Renal cortical epithelial cell (primary cell): ENCODE data around the gene PLEKHM1. TPM values are rescaled to one million over a fixed set of nuclear protein-coding genes. Genes with fewer than 3 reads are reported as not detected.

Experiments used
- DNase-seq: peaks from one replicate; pipeline ENCODE4 v3.0.0-alpha.2; 2011; ENCODE audit warnings: low read depth
- total RNA-seq: library from RNA; depleted of rRNA; stranded (reverse); fragments of >200 nt; gene quantifications from 2 replicates; pipeline ENCODE4 v1.2.3, GENCODE V29; 2014

The PLEKHM1 gene
- total RNA-seq, 1 donor from 2014 or later = 29.3 TPM

GRCh38 chr17:45398800-45399199 is 91.7 kb downstream of the PLEKHM1 start:
- no peak for DNase-seq

DNA sequence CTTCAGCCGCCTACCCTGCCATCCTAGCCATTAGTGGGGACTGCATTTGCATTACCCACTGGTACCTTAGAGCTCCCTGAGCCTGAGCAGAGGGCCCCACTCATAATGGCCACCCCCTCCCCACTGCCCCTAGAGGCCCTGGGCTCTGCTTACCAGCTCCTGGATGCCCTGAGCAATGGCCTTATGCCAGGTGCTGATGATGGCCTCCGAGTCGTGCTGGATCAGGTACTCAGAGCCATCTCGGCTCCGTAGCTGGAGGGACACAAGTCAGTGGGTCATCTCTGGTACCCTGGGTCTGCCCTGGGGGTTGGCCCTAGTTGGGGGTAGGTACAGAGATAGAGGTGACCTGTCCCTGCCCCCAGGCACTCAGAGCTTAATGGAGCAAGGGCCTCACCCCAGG is 92.7 kb downstream of the PLEKHM1 start:
- no peak for DNase-seq

DNA sequence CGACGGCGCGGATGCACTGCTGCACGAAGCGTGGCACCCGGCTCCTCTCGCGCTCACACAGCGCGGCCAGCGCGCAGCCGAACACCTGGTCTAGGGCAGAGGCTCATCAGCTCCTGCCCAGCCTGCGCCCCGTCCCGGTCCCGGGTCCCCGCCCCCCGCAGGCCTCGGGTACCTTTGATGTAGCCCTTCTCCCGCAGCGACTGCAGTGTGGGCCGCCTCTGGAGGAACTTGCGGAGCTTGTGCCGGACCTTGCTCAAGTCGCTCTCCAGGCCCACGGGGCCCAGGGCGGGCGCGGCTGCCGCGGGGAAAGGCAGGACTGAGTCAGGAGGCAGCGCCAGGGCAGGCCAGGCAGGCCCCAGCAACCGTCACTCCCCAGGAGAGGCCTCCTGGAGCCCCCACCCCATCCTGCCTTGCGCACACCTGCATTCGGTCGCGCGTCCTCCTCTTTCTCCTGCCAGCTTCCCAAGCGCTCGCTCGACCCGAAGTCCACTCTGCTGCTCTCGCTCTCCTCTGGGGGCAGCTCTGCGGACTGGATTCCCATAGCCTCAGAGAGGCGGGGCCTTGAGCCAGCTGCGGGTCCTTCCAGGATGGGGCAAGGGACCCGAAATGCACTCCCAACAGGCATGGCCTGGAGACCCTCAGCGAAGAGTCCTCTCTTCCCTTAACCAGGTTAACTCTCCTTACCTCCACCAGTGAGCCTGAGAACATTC is 93.9 kb downstream of the PLEKHM1 start:
- DNase-seq = no peak

DNA sequence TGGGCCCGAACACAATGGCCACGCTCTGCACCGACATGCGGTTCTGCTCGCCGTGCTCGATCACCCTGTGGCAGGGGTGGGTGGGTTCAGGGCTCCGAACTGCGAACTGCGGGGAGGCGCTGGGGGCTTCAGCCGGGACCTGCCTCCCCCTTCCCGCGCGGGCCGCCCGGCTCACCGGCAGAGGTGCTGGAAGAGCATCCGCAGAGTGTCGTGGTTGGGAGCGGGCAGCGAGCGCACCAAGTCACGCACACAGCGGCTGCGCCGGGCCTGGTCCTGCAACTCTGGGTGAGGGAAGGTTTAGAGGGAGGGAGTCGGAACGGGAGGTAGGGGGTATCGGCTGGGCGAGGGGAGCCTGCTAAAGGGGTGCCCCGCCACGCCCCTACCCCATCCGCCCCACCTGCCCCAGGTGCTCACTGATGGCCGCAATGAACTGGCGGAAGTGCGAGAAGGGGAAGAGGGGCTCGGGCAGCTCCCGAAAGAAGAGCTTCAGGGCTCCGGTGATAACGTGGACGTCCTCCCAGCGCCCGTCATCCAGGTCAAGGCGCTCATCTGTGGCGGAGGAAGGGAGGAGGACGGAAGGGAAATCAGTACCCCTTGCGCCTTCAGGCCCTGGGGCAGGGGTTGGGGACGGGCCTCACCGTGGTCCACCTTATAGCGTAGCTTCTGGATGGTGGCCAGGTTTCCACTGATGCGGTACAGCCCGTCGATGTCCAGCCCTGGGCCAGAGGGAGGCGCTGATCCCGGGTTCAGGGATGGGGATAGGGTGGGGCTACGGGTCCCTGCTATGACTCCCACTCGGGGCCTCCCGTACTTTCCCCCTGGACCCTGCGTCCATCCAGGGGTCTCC is 94.7 kb downstream of the PLEKHM1 start:
- DNase-seq = no peak

DNA sequence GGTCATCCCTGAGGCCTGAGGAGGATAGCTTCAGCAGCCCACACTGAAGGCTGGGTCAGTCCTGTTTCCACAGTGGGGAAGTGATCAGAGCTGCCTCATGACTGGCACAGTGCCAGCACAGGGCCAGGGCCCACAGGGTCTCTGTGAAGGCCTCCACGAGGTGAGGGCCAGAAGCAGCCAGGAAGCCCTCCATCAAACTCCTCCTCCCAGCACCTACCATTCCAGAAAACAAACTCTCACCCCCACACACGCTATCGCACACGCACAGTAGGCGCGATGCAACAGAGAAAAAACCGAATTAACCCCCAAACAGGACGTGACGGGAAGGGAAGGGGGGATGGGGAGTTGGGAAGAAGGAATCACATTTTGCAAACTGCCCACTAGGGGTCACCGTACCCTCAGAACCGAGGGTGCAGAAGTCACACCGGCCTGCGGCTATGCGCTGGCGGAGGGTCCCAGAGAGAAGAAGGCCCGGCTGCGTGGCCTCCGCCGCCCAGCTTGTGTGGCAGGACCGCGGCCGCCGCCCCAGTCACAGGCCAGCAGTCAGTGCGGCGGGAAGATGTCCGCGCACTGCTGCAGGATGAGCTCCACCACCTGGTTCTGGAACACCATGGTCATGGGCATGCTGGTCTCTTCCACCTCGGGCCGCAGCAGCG is 95.5 kb downstream of the PLEKHM1 start:
- peak; percentile 63 for DNase-seq

DNA sequence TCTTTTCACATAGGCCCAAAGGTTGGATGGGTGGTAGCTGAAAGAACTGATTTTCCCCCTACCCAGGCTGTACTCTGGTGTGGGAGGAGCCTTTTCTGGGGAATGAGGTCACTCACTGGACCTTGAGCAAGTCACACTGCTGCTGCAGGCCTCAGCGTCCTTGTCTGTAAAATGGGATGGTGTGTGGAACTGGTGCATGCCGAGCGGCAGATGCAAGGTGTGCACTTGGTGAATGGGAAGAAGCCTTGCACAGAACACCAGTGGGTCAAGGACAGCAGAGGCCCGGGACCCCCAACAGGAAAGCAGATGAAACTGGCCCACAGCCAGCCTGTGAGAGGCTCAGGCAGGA is 96.0 kb downstream of the PLEKHM1 start:
- no peak for DNase-seq

- no peak for DNase-seq
Observed at GRCh38 chr17:45394091-45394490, 96.4 kb downstream of the PLEKHM1 start.

- no peak for DNase-seq
Observed at GRCh38 chr17:45393411-45393810, 97.1 kb downstream of the PLEKHM1 start.

DNA sequence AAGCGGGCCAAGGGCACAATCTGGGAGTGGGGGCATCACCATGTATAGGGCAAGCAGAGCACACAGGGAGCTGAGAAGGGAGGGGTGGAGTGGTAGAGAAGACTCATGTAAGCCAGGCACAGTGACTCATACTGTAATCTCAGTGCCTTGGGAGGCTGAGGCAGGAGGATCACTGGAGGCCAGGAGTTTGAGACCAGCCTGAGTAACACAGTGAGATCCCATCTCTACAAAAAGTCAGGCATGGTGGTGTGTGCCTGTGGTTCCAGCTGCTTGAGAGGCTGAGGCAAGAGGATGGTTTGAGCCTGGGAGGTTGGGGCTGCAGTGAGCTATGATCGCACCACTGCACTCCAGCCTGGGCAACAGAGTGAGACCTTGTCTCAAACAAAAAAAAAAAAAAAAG is 98.6 kb downstream of the PLEKHM1 start:
- DNase-seq = no peak

DNA sequence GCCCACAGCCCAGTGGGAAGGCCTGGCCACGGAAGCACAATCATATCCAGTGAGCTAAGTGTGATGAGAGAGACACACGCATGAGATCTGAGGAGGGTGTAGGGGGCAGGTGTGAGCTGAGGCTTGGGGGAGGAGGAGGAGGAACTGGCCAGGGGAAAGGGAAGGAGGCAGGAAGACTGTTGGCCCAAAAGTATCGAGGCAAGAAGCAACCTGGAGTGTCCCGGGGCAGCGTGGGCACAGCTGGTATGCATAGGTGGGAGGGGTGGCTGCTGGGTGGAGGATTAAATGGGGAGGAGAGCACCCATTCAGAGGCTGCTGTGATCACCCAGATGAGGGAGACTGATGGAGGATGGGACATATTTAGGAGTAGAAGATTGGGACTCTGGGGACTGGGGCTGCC is 99.2 kb downstream of the PLEKHM1 start:
- DNase-seq = no peak

DNA sequence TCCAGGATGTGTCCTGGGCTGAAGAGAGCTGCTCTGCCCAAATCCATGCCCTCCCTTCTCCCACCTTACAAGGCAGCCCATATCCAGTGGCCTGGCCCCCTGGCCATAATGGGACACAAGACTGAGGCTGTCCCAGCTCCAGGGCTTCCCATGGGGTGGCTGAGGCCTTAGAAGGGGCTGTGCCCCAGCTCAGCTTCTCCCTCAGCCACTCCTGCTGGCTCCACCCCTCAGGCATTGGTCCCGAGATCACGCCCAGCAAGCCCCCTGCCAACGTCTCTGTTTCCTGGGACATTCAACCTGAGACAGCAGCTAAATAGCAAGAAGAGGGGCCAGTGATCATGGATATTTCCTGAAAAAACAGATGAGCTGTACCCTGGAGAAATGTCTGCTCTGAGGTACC is 101.2 kb downstream of the PLEKHM1 start:
- DNase-seq = no peak

- DNase-seq = no peak
Observed at GRCh38 chr17:45388604-45389325, 101.8 kb downstream of the PLEKHM1 start.

DNA sequence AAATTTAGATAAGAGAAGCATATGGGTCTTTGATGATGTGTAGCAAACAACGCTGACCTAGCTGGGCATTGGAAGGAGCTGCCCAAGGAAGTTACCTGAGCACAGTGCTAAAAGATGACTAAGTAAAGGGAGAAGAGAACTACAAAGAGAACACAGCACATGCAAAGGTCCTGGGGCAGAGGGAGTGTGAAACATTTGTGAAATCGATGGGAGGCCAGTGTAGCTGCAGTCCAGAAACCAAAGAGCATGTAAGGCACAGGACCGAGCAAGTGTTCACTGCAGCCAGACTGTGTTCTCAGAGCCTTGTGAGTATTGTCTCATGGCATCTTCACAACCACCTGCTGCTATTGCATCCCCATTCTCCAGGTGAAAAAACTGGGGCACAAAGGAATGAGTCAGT is 102.8 kb downstream of the PLEKHM1 start:
- DNase-seq = no peak

DNA sequence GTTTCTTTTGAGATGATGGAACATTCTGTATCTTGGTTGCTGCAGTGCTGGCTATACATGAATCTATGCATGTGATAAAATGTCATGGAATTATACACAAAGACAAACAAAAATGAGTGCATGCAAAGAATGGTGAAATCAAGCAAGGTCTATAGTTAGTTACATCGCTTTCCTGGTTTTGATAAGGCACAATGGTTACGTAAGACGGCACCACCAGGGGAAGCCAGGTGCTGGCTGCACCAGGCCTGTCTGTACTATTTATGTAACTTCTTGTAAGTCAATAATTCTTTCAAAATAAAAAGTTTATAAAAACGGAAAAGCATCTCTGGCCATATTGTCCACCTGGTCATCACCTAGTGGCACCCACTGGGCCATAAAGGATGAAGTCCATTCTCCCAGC is 104.3 kb downstream of the PLEKHM1 start:
- DNase-seq = no peak

Other genes with a start within 250 kb of the PLEKHM1 start
- 0.10 TPM in 1 of 2 replicates, not detected in the other for gene SPATA32, start 228.6 kb downstream of the PLEKHM1 start, total RNA-seq
- 3.1 and 9.9 TPM in 2 replicates for gene MAP3K14, start 173.7 kb downstream of the PLEKHM1 start, total RNA-seq
- 12.1 and 22.6 TPM in 2 replicates for gene ARHGAP27, start 57.9 kb downstream of the PLEKHM1 start, total RNA-seq